Measurements from ENCODE around the gene TTC13. TPM values are rescaled to one million over a fixed set of nuclear protein-coding genes. Genes with fewer than 3 reads are reported as not detected.

Gene TTC13
- total RNA-seq, 1 donor from 2014 or later: 27.1 TPM

DNA sequence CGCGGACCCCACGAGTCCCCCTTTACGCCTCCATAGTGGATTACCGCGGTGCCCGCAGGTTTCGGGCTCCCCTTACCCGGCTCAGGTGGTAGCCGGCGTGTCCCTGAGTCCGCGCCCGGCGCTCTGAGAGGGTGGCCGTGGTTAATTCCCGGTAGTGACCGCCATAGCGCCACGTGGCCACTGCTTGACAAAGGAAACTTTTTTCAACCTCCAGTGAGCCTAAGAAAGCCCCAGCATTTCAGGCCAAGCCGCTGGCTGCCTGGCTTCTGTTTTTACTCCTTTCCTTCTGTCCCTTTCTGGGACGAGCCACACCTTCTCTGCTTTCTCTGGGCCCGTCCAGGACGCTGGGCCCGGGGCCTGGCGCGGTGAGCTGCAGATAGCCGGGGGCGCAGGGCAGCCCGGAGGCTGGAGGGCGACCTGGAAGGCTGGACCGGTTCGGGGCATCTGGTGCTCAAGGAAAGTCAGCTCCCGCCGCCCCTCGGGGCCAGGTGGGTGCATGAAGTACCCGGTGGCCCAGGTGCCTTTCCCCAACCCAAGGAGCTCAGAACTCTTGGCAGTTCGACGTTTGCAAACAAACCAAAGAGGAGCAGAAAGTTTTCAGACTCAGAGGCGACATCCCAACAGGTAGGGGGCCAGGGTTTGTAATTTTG, 109.8 kb downstream of the TTC13 start:
- TF ChIP-seq, protein P1, sequence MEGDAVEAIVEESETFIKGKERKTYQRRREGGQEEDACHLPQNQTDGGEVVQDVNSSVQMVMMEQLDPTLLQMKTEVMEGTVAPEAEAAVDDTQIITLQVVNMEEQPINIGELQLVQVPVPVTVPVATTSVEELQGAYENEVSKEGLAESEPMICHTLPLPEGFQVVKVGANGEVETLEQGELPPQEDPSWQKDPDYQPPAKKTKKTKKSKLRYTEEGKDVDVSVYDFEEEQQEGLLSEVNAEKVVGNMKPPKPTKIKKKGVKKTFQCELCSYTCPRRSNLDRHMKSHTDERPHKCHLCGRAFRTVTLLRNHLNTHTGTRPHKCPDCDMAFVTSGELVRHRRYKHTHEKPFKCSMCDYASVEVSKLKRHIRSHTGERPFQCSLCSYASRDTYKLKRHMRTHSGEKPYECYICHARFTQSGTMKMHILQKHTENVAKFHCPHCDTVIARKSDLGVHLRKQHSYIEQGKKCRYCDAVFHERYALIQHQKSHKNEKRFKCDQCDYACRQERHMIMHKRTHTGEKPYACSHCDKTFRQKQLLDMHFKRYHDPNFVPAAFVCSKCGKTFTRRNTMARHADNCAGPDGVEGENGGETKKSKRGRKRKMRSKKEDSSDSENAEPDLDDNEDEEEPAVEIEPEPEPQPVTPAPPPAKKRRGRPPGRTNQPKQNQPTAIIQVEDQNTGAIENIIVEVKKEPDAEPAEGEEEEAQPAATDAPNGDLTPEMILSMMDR (IDR thresholded peaks at IDR 0.05): no peak
- Mint-ChIP-seq H3K4me3 (ENCODE audit: unreplicated experiment) (peak overlapping the region; percentile 74), H3K27ac (ENCODE audit: unreplicated experiment) (peak overlapping the region; percentile 95), H3K4me1 (ENCODE audit: low read depth) (peaks cover 45% of the 10 kb centered on the region), H3K36me3 (ENCODE audit: low read depth) (peaks cover 37% of the 10 kb centered on the region), H3K27me3 (ENCODE audit: low read depth) (no peaks in the 10 kb centered on the region), H3K9me3 (ENCODE audit: low read depth) (no peaks in the 10 kb centered on the region)
- DNase-seq (ENCODE audit: low spot score): no peak

DNA sequence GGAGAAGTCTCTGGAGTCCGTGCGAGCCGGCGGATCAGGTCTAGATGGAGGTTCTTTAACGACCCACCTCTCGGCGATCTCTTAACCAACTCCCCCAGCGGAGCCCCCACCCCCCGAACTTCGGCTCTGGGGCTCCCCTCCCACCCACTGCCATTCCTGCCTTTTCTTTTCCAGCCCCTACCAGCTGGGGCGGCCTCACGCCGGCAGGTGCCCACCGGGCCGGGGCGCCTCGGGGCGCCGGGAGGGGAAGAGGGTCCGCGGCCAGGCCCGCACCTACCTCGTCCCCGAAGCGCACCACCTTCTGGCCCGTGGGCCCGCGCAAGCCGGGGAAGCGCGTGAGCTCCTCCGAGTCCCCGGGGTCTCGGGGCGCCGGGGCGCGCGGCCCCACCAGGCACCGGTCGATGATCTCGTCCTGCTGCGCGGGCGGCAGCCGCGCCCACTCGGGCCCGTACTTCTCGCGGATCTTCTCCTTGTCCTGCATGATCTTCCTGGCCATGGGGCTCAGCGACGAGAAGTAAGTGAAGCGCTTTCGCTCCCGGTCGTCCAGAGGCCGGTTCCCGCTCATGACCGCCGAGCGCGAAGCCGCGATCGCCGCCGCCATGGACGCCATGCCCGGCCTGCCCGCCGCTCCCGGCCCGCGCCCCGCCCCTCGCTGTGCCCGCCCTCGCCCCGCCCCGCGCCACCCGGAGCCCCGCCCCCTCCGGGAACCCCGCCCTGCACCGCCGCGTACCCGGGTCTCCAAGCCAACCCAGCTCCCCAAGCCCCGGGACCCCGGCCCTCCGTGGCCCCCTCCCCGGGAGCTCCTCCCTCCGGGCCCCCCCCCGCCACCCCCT, 110.5 kb downstream of the TTC13 start, which contains the start of gene C1orf198:
Gene C1orf198 (minus strand): TSS at position 619 of the 833 bp plus-strand sequence. CDS start 9 bp downstream, at position 610.
- peak within 1 kb of the TSS; percentile 96 for H3K27ac Mint-ChIP-seq (ENCODE audit: unreplicated experiment)
- DNase-seq (ENCODE audit: low spot score): no peak
- H3K36me3 Mint-ChIP-seq (ENCODE audit: low read depth): peaks cover 37% of the 10 kb centered on the region
- H3K27me3 Mint-ChIP-seq (ENCODE audit: low read depth): no peaks in the 10 kb centered on the region
- TF ChIP-seq, protein P1 (IDR thresholded peaks at IDR 0.05): peak; percentile 28
- H3K4me1 Mint-ChIP-seq (ENCODE audit: low read depth): peaks cover 51% of the 10 kb centered on the region
- peak within 1 kb of the TSS; percentile 86 for H3K4me3 Mint-ChIP-seq (ENCODE audit: unreplicated experiment)
- H3K9me3 Mint-ChIP-seq (ENCODE audit: low read depth): no peaks in the 10 kb centered on the region

DNA sequence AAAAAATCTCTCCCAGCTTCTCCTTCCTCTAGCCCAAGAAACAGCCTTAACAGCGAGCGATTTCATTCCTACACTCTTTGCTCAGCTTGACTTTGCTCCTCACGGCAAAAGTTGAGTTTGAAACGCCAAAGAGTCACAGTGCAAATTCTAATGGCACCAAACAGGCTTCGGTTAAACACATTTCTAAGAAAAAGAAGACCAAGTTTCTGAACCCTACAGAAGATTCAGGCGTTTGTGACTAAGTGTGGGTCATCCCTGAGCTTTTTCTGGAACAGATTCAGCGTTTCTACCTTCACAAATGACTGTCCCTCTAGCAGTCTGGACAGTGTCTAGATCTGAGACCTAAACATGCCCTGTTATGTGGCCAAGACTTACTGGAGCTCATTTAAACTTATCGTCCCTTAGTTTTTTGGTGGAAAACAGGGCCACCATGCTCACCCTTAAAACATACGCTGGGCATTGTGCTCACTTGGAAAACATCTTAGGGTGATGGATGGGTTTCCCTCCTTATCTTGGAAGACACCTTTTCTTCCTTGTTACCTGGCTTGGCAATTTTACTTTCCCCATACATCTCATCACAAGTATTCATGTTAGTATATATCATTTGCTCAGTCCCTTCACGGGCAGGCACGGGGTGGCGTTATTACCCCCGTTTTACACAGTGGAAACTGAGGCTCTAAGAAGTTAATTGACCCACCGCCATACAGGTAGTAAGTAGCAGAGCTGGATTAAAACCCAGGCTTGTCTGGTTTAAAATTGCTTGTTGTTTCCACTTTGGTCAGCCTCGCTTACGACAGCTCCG, 111.4 kb downstream of the TTC13 start:
- no peak for DNase-seq (ENCODE audit: low spot score)
- H3K36me3 Mint-ChIP-seq (ENCODE audit: low read depth): peaks cover 42% of the 10 kb centered on the region
- no peaks in the 10 kb centered on the region for H3K9me3 Mint-ChIP-seq (ENCODE audit: low read depth)
- peak overlapping the region; percentile 96 for H3K27ac Mint-ChIP-seq (ENCODE audit: unreplicated experiment)
- H3K4me1 Mint-ChIP-seq (ENCODE audit: low read depth): peaks cover 59% of the 10 kb centered on the region
- H3K4me3 Mint-ChIP-seq (ENCODE audit: unreplicated experiment): peak overlapping the region; percentile 86
- H3K27me3 Mint-ChIP-seq (ENCODE audit: low read depth): no peaks in the 10 kb centered on the region
- TF ChIP-seq, protein P1 (IDR thresholded peaks at IDR 0.05): no peak

DNA sequence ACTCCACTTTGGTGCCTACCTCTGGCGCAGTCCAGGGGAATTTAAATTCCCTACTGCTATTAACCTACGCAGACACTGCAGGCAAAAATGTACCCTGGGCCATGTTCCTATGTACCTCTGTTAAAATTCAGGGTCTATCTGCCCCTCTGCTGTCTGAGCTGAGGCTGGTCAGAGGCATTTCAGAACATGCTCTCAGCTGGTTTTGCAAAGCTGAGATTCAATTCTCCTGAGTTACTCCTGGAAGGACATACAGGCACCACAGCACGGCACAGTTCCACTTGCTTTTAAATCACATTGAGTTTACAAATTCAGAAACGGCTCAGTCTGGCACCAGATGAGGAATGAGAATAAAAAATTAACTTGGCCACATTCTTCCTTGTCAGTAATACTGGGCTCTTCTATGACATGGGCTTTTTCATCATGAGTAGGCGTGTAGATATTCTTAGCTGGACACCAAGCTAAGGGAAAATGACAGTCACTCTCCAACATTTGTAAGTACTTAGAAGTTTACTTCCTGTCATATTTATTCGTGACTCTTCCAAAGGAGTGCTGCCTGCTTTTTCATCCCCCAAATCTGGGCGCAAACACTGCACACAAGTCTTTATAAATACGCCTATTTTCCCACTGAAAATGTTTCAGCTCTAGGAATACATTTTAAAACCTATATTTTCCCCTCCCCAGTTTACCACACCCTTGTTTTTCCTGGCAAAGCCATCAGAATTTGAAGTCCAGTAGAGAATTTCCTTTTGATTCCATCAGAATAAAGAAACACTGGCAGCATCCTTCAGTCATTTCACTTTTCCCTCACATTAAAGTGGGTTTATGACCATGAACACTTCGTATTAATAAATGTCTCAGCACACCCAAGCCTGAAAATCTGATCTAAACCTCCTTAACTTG, 112.2 kb downstream of the TTC13 start:
- Mint-ChIP-seq H3K4me1 (ENCODE audit: low read depth) (peaks cover 67% of the 10 kb centered on the region), H3K27me3 (ENCODE audit: low read depth) (no peaks in the 10 kb centered on the region)
- DNase-seq (ENCODE audit: low spot score): no peak

More for the DNA sequence above, 112.2 kb downstream of the TTC13 start:
- Mint-ChIP-seq H3K9me3 (ENCODE audit: low read depth) (no peaks in the 10 kb centered on the region), H3K4me3 (ENCODE audit: unreplicated experiment) (peak overlapping the region; percentile 86), H3K27ac (ENCODE audit: unreplicated experiment) (peak overlapping the region; percentile 96), H3K36me3 (ENCODE audit: low read depth) (peaks cover 45% of the 10 kb centered on the region)
- TF ChIP-seq, protein P1 (IDR thresholded peaks at IDR 0.05): no peak

Measured in chondrocyte (in vitro differentiated cells).